NCI-H146 (cell line): Measurements from ENCODE around the gene SUZ12.
"Not testable (repeated sequence)": the region's sequence is repeated elsewhere in the genome, so short reads cannot be mapped to it uniquely, and the experiment has no call there.

Experiments used
- DNase-seq: peaks from one replicate; lab custom pipeline; 2025; lab: John Stamatoyannopoulos, UW

Gene SUZ12

DNA sequence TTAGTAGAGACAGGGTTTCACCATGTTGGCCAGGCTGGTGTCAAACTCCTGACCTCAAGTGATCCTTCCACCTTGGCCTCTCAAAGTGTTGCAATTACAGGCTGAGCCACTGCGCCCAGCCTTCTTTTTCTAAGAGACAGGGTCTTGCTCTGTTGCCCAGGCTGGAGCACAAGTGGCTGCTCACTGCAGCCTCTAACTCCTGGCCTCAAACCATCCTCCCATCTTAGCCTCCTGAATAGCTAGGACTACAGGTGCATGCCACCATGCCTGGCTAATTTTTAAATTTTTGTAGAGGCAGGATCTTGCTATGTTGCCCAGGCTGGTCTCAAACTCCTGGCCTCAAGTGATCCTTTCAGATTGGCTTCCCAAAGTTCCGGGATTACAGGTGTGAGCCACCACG is 15.1 kb downstream of the SUZ12 start:
- DNase-seq = not testable (repeated sequence)

GRCh38 chr17:31964131-31964530 is 27.3 kb downstream of the SUZ12 start:
- not testable (repeated sequence) for DNase-seq

GRCh38 chr17:31967648-31968047 is 30.8 kb downstream of the SUZ12 start:
- DNase-seq = no peak

- DNase-seq = not testable (repeated sequence)
These were observed 33.6 kb downstream of the SUZ12 start for GRCh38 chr17:31970416-31970815.

- not testable (repeated sequence) for DNase-seq
These were observed 37.7 kb downstream of the SUZ12 start for GRCh38 chr17:31974269-31975071.

DNA sequence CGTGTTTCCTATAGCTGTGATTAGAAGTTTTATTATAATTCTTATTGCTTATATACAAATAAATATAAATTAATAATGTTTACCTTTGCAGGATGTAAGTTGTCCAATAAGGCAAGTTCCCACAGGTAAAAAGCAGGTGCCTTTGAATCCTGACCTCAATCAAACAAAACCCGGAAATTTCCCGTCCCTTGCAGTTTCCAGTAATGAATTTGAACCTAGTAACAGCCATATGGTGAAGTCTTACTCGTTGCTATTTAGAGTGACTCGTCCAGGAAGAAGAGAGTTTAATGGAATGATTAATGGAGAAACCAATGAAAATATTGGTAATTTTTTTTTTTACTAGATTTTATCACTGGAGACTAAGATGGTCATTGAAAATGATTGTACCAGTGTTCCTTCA is 38.6 kb downstream of the SUZ12 start:
- not testable (repeated sequence) for DNase-seq

GRCh38 chr17:31991821-31992220 is 55.0 kb downstream of the SUZ12 start:
- DNase-seq = not testable (repeated sequence)

GRCh38 chr17:31997005-31997404 is 60.2 kb downstream of the SUZ12 start:
- no peak for DNase-seq

DNA sequence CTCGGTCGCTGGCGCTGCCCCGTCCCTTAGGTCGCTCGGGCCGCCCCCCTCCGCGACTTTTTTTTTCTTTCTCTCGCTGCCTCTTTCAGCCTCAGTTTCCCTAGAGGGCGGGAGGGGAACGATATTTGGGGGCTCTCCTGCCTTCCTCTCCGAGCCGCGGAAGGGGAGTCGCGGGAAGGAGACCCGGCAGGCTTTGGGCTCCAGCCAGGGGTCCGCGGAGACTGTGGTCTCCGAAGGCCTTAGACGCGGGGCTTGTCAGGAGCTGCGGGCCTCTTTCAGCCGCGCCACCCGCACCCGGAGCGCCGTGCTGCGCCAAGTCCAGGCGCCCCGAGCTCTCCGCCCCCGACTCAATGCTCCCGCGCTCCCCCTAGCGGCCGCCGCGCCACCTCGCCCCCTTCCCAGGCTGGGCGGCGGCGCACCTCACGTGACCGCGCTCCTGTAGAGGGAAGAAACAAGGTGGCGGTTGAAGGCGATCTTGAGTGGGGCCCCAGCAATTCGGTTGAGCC is 70.2 kb downstream of the SUZ12 start, which contains the start of gene LRRC37B:
Gene LRRC37B, plus strand, starts transcription at position 427 of the 506 bp plus-strand sequence. CDS start 14,010 bp downstream, outside the sequence.
- DNase-seq = peak; percentile 79

GRCh38 chr17:32007463-32008298 is 70.9 kb downstream of the SUZ12 start:
- peak; percentile 49 for DNase-seq

GRCh38 chr17:32009262-32009542 is 72.4 kb downstream of the SUZ12 start:
- DNase-seq = no peak

DNA sequence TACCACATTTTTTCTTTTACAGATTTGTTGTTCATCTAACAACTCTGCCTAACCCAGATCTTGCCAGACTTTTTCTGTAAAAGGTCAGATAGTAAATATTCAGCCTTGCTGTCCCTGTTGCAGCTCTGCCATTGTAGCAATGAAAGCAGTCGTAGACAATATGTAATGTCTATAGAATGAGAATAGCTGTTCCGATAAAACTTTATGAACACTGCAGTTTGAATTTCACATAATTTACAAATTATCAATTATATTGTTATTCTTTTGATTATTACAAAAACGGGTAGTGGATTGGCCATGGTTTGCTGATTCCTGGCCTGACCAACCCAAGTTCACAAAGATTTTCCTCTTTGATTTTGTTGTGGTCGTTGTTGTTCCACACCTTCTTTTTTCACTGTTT is 73.3 kb downstream of the SUZ12 start:
- DNase-seq = no peak

GRCh38 chr17:32015245-32016013 is 78.6 kb downstream of the SUZ12 start:
- peak; percentile 90 for DNase-seq

DNA sequence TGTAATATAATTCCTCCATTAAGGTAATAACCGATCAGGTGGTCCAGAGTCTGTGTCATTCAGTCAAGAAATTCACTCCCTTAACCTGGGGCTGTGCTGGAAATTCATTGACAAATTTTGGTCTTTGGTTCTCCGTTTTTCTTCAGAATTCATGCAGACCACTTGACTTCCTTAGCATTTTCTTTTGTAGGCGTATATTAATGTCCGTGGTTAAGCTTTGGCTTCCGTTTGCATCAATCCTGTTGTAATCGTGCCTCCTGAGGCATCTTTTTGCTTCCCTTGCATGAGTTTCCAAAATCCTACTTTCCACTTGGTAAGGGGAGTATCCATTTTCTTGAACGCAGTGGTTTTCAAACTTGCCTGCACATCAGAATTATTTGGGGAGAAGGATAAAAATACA is 79.4 kb downstream of the SUZ12 start:
- DNase-seq = no peak

DNA sequence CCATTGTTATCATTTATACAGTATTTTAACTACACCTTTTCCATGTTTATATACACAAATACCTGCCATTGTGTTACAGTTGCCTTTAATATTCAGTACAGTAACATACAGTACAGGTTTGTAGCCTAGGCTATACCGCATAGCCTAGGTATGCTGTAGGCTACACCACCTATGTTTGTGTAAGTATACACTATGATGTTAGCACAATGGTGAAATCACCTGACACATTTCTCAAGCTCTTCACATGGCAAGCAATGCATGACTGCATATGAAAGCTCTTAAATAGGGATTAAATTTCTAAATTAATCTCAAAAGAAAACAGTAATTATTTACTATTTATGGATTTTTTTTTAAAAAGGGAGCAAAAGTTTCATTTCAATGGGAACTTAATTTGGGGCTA is 82.4 kb downstream of the SUZ12 start:
- no peak for DNase-seq

DNA sequence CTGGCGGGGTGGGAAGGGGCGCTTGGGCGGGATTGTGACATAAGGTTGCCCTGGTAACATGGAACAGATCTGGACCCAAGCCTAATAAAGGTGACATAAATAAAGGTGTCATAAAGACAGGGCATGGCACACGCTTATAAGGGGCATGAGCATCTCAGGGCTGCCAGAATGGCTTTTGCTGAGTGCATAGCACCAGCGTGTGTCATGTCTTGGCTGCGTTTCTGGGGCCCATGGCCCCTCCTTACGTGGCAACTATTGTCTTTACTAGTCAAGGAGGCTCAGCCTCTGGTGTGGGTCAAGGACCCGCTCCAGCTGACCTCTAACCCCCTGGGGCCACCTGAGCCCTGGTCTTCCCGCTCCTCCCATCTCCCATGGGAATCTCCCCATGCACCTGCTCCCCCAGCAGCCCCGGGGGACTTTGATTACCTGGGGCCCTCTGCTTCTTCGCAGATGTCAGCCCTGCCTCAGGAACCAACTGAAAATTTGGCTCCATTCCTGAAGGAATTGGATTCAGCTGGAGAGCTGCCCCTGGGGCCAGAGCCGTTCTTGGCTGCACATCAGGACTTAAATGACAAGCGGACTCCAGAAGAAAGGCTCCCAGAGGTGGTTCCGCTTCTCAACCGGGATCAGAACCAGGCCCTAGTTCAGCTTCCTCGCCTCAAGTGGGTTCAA is 84.3 kb downstream of the SUZ12 start:
- DNase-seq = no peak

GRCh38 chr17:32021615-32021955 is 84.8 kb downstream of the SUZ12 start:
- no peak for DNase-seq

DNA sequence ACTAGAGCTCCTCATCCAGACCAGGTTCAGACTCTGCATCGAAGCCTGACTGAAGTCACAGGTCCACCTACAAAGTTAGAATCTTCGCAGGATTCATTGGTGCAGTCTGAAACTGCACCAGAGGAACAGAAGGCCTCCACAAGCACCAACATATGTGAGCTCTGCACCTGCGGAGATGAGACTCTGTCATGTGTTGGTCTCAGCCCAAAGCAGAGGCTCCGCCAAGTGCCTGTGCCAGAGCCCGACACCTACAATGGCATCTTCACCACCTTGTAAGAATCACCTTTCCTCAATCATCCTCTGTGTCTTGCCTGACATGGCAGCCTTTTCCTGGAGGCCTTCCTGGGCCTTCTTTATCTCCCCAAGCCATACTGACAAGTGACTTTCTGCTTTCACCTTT is 85.7 kb downstream of the SUZ12 start:
- not testable (repeated sequence) for DNase-seq

DNA sequence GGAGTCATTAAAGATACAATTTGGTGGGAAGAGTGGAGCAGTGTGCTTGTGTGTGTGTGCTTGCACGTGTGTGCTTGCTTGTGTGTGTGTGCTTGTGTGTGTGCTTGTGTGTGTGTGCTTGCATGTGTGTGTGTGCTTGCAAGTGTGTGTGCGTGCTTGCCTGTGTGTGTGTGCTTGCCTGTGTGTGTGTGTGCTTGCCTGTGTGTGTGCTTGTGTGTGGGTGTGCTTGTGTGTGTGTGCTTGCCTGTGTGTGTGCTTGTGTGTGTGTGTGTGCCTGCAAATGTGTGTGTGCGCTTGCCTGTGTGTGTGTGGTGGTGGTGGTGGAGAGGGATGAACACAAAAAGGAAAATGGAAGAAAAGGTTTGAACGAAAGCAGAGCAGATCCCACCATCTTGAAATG is 90.5 kb downstream of the SUZ12 start:
- DNase-seq = not testable (repeated sequence)

GRCh38 chr17:32033223-32033622 is 96.4 kb downstream of the SUZ12 start:
- DNase-seq = no peak

DNA sequence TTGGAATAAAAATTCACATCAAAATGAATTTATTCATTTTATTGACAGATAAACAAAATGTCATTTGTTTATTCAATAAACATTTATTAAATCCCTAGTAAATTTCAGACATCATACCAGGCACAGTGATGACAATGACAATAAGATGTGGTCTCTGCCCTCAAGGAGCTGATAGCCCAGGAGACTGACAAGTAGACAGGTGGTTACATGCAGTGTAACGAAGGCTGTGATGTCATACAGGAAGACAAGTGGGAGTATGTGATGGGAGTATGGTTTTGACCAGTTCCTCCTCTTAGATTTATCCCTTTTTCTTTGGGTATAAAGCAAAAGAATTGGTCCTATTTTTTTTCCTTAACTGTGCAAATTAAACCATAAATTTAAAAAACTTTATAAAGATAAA is 97.0 kb downstream of the SUZ12 start:
- DNase-seq = not testable (repeated sequence)

- not testable (repeated sequence) for DNase-seq
These were observed 103.4 kb downstream of the SUZ12 start for GRCh38 chr17:32040246-32040645.
